Islet of Langerhans (tissue), 1 donor: ENCODE results near the gene SCP2.

ENCODE experiments used
- FAIRE-seq: peaks from one replicate; lab custom pipeline; 2011; peaks lifted over from hg19 to GRCh38; lab: Jason Lieb, UNC

The SCP2 gene

DNA sequence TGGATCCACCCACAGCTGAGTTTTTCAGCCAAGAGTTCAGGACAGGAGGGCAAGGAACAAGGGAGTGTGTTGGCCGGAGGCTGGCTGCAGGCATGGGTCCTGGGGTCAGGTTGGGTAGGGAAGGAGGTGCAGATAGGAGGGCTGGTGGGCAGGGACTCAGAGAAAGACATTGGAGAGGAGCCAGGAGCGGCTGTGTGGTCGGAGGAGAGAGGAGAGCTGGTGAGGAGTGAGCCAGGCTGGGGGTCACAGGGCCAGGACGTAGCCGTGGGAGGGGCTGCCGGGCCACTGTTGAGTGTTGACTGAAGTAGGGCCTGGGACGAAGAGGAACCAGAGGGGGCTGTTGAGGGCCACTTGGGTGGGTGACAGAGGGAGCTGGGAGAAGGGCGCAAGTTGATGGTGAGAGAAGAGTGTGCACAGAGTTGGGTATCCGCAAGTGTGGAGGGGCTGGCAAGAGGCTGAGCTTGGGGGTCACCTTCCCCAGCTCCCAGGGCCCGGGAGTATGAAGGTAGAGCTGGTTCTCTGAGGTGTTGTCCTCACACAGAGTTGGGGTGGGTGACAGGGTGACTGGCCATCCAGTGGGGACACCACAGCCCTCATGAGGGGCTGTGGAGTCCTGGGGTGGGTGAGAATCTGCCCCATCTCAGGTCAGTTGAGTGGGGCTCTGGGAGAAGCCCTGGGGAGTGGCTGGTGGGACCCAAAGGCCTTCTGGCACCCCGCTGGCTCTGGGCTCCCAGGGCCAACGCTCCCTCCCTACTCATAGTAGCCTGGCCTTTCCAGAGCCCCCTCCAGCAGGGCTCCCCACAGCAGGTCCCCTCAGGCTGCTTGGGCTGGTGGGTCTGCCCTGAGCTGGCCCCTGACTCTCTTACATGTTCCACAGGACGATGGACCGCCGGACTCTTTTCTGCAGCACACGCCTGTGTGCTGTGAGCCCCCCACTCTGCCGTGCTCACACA lies 156.8 kb downstream of the SCP2 start:
- no peak for FAIRE-seq

DNA sequence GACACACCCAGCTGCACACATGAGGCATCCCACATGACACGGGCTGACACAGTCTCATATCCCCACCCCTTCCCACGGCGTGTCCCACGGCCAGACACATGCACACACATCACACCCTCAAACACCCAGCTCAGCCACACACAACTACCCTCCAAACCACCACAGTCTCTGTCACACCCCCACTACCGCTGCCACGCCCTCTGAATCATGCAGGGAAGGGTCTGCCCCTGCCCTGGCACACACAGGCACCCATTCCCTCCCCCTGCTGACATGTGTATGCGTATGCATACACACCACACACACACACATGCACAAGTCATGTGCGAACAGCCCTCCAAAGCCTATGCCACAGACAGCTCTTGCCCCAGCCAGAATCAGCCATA lies 157.5 kb downstream of the SCP2 start:
- FAIRE-seq = no peak

DNA sequence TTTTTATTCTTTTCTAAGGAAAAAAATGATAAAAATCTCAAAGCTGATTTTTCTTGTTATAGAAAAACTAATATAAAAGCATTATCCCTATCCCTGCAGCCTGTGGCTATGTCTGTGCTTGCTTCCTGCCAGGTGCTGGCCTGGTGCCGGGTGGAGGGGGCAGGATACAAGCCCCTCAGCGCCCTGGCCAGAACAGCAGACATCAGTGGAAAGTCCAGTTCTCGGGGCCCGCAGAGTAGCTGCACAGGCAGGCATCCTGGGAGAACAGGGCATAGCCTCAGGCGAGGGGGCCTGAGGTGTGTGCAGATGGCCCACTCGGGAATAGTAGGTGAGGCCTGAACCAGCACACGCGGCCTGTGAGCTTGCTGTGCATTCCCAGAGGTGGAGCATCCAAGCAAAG lies 158.3 kb downstream of the SCP2 start:
- no peak for FAIRE-seq

DNA sequence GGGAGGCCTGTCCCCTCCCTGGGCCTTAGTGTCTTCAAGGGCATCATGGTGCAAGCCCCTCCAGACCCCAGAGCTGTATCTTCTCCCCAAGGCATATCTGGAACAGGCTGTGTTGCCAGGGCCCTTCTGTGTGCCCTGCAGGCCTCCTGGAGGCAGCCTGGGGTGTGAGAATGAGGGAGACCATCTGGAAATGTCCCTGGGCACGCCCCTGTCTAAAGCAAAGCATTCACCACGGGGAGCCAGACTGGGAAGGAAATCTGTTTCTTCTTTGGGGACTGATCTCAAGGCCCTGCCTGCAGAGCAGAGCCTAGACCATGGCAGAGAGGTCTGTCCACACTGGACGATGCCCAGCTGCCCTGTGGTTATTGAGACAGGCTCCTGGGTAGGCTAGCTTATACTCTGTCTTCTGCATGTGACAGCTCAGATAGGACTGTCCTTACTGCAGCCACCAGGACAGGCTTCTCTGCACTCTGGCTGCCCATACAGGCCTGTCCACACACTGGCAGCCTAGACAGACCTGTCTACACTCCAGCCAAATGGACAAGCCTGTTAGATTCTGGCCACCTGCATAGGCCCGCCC lies 159.5 kb downstream of the SCP2 start:
- FAIRE-seq = no peak

DNA sequence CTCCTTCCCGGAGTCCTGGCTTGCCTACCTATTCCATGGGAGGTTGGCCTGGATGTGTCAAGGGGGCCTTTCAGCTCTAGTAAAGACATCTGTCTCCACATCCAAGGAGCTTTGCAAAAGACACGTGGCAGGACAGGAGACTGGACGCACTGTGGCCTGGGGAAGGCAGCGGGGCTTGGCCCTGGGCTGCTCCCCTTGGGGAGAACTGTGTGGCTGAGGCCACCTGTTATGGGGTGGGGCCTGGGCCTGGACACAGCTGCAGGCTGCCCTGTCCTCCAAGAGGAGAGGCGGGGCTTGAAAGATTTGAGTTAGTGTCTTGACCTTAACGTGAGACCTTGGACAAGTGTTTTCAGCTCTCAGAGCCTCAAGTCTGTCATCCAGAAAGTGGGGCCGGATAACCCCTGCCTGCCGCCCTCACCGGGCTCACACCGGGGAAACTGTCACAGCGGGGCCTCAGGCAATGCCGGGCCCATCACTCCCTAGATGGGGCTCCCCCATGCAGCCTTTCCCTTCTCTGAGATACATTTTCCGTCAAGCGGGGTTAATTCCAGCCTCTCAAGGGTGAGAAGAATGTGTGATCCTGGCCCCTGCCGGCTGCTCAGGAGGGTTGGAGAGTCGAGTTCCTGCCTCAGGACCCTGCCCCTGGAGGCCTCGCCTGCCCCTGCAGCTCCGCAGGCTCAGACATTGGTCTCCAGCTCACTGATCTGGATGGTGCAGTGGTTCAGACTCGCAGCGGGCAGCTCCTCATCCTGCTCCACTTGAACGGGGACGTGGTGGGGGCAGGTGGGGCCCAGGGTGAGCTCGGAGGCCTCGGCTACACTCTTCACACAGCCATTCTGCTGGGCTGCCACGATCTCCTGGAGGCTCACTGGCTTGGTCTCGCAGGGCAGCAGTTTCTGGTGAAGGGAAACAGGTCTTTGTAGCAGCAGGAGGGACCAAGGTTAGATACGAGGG lies 160.5 kb downstream of the SCP2 start:
- no peak for FAIRE-seq

DNA sequence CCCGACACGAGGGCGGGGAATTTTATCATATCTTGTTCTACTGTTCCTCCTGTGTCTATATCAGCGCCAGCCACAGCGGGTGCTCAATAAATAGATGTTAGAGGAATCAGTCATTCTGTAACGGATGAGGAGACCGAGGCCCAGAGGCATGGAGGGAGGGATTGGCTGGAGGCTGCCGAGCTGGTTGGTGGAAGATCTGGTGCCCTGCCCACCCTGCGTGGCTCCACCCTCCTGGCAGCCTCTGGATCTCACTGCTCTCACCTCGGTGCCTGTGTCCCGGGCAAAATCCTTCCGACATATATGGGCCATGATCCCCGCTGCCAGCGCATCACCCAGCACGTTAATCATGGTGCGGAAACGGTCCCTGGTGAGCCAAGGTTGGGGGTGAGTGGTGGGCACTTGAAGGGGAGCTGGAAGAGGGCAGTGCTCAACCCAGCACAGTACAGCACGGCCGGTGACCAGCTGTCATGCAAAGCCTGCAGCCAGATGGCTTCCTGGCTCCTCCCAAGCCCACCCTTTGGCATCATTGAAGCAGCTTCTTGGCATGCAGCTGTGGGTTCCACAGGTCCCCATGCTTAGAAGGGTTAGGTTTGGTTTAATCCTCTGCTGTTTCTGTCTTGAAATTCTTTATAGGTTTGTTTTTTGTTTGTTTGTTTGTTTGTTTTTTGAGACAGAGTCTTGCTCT lies 161.7 kb downstream of the SCP2 start:
- FAIRE-seq = no peak

DNA sequence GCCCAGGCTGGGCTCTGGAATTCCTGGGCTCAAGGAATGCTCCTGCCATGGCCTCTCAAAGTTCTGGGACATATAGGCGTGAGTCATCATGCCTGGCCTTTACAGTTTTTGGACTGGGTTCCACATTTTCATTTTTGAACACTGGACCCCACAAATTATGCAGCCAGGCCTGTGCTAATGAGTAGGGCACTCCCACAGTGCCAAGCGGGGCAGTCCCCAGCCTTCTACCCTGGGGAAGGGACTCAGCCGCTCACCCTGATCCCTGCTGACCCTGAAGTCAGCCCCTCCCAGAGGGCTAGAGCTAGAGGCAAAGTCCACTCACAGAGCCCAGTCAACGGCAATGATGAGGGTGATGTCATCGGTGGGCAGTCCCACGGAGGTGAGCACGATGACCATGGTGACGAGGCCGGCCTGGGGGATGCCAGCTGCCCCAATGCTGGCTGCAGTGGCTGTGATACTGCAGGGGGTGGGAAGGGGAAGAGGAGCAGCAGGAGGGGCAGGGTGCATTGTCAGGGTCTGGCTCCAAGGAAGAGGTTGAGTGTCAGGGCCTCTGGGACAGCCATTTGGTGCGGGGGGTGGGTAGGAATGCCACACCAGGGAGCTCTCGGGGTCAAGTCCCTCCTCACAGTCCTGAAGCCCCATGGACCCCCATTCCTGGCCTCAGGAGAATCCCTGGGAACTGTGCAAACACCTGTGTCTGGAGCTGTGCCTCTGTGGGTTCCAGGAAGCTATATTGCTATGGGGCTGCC lies 162.6 kb downstream of the SCP2 start:
- FAIRE-seq = no peak

DNA sequence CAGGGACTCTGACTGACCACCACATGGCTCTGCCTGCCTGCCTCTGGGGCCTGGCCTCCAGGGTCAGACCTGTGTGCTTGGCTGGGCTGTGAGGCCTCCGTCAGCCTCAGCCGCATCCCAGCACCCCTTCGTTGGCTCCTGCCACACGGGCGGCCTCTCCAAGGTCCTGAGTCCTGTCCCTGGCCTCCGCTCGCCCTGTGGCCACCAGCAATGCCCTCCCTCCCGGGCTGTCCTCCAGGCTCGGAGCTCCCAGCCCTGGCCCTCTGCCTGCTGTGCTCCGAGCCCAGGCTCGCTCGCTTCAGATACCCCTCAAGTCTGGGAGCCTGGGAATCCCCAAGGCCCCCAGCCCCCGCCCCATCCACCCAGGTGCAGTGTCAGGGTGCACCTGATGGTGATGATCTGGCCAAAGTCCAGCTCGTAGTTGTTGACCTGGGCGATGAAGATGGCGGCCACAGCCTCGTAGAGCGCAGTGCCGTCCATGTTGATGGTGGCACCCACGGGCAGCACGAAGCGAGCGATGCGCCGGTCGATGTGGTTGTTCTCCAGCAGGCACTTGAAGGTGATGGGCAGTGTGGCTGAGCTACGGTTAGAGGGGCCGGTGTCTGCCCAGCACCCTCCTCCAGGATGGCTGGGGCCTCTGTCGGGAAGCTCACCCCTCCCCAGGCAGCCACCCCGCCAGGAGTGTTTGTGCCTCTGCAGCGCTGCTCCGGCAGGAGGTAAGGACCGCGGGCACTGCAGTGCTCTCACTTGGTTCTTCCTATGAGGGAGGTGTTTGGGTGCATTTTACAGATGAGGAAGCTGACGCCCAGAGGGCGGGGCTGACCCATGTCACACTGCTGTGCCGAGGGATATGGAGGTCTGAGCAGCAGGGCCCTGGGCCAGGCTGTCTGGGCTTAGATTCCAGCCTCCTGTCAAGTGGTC lies 163.4 kb downstream of the SCP2 start:
- no peak for FAIRE-seq

DNA sequence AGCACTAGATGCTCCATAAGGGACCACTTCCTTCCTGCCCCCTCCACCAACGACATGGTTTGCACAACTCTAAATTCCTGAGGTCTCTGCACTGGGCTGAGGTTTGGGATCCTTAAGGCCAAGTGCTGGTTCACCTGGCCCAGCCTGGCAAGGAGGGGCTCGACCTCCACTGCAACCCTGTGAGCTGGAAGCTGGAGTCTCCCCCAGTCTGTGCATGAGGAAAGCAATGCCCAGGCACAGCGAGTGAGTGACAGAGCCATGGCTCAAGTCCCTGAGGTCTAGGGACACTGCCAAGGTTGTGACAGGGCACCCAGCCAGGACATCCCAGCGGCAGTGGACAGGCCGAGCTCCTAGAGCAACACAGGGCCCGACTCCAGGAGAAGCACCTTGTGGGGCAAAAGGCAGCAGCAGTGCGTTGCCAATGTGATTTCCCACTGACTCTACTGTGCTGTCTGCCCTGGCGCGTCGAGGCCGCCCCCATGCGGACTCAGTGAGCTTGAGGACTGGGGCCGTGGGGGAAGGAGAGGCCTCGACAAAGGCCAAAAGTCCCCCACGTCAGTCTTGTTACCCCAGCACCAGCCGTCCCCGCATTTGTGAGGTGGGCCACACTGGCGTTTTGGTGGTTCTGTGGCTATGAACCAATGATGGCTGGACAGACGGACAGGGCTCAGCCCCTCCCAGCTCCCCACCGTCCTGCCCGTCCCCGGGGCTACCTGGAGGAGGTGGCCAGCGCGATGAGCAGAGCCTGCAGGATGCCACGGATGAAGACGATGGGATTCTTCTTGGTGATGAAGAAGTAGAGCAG lies 165.0 kb downstream of the SCP2 start:
- no peak for FAIRE-seq

DNA sequence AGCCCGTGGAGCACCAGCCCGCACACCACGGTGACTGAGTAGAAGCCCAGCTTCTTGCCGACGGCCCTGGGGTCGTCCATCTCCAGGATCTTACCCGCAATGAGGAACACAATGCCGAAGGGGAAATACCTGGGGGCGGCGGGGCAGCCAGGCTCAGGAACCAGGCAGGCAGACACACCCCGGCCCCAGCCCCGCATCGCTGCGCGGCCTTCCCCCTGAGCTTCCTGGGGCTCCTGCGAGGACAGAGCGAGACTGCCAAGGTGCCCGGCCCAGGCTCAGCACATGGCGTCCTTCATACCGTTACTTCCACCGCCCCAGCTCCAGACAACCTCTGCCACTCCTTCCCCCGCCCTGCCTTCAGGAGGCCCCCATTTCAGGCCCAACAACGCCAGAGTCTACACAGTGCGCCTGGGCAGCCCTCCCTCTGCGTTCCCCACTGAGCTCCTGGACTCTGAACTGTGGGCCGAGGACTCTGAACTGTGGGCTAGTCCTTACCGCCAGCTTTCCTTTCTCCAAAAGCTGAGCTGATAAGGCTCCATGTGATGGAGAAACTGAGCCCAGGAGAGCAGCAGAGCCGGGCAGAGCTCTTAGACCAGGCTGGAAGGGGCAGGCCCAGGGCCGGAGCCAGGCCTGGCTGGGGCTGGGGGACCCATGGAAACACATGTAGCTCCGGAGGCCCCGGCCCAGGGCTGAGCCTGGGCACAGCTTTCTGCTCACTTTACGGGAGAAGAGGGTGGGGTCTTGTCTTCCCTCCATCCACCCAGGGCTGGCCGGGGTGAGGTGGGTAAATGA lies 165.8 kb downstream of the SCP2 start:
- FAIRE-seq = no peak

DNA sequence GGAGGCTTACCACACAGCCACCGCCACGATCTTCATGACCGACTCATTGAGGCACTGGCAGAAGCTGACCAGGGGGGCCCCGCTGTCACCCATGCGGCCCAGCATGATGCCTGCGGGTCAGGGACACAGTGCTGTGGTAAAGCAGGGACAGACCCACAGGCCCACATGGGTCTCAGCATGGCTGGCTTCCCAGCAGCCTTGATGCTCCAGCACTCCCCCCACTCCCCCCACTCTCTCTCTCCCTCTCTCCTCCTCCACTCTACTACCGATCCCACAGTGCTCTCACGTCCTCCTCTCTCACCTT lies 166.3 kb downstream of the SCP2 start:
- no peak for FAIRE-seq

DNA sequence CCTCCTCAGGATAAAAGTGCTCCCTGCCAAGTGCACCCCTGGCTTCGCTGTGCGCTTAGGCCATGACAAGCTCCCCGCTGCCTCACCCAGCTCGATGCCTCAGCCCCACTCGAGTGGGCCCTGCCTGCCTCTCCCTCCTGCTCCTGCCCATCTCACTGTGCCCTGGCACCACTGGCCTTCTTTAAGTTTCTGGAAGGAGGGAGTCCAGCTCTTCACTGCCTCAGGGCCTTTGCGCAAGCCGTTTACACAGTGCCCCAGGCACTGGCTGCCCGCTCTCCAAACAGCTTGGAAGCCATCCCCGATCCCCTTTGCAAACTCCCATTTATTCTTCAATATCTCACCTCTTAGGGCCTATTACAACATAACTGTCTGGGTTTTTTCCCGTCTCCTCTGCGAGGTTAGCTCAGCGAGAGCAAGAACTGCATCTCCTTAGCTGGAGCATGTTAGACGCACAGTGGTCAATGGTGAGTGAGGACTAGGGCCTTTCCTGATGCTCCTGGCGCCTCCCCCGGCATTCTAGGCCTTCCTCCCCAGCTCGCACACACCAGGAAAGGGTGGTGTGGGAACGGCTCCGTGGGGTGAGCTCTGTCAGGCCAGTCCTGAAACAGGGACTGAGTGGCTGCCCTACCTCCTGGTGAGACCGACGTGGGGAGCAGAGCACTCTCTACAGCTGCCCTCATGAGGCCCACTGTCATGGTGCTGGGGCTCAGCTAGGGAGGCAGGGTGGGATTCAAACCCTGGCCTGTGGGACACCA lies 166.9 kb downstream of the SCP2 start:
- FAIRE-seq = no peak

DNA sequence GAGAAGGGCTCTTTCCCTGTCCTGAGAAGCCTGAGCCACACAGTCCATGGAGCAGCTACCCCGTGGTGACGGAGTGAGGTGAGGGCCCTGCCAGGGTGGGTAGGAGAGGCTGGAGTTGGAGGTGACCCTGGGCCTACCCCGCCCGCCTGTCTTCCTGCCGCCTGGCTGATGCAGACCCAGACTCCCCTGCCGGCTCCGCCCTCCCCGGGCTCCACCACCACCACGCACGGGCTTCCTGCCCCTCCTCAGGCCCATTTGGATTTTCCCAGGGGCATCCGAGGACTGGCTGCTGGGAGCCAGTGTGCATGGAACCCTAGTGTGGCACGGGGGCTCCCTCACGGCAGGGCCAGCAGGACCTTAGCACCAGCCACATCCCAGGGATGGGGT lies 167.4 kb downstream of the SCP2 start:
- FAIRE-seq = no peak
